GM20431 (cell line): ENCODE results near the gene HABP2.

ENCODE experiments used
- in situ Hi-C: fragments of 300-500 bp; cut with MseI, MboI; formaldehyde crosslinking; loops from one replicate; pipeline ENCODE4 v1.15.0; 2020; ENCODE audit warnings: low sequenced_read_pairs; ENCODE audit not compliant: unreplicated experiment

Gene HABP2

DNA sequence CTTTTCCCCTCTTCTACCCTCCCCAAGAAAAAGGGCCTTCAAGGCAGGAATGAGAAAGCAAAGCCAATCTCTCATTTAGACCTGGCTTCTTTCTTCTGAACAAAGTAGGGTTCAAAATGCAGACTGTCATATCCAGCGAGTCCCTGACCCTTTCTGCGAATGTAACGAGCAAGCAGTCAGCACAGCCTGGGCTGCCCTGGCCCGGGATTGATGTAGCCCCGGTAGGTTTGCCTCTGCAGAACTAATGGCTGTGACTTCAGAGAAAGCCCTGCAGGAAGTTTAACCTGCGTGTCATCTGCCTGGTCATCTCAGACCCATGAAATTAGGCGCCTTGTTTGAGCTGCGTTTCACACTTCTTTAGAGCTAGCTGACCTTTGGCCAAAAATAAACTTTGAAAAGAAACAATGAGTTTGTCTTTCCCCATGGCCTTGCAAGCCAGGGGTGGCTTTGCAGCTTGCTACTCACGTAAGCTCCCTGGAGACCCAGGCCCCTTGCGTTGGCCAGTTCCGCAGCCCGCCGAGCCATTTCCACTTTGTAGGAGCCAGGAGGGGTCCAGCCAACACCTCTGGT lies 36.4 kb downstream of the HABP2 start:
- in situ Hi-C loops = no loop called here

DNA sequence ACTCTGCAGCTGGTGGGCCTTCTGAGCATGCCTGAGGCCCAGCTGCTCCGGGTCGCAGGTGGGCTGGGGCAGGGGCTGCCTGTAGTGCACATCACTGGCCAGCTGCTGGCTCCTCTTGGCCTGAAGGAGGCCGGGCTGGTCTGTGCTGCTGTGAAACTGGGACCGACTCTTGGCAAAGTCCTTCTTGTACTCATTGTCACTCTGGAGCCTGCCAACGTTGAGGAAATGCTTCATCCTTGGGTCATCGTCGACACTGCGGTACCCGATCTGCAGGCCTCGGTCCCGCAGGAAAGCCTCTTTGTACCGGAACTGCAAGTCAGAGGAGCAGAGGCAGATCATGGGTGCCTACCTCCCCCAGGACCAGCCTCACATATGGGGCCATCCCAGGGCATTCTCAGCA lies 37.7 kb downstream of the HABP2 start:
- in situ Hi-C loops = no loop called here

- in situ Hi-C loops = no loop called here
Measured at GRCh38 chr10:113592380-113592779, 39.5 kb downstream of the HABP2 start.

GRCh38 chr10:113594652-113595051 lies 41.8 kb downstream of the HABP2 start:
- in situ Hi-C loops = no loop called here

DNA sequence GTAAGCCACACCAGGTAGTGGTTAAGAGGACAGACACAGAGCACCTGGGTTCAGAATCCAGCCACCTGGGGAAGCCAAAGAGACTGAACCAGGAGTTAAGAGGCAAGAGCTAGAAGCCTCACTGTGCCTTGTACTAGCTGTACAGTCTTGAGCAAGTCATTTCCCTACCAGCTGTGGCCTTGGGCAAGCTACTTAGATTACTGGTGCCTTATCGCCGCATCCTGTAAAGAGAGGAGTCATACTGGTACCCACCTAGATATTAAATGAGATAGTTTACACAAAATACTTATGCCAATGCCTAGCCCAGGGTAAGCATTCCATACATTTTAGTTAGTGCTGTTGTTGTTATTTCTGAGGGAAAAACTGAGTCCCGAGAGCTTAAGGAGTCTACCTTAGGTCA lies 47.7 kb downstream of the HABP2 start:
- in situ Hi-C loops = no loop called here

DNA sequence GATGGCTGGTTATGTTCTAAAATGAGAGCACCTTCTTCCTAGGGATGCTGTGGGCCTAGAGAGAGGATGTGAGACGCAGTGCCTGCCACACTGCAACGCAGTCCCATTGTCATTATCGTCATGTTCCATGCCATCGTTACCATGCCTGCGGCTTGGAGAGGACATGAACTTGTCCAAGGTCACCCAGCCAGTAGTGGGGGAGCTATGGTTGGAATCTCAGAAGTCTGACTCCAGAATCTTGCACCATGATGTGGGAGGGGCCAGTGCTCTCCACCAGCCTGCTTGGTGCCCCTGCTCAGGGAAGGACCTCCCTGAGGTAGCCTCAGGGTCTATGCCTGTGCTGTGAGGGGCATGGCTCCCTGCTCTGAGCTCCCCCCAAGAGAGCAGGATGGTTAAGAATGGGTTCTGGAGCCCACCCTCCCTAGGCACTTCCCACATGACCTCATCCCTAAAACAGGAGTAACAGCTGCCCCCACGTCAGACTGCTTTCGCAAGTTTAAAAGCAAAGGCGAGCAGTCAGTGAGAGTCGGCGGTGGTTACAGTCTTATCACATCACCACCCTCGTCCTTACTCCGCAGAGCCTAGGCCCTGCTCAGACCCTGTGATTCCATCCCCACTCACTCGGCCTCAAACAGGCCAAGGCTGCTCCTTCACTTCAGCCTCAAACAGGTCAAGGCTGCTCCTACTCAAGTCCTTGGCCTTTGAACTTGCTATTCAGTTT lies 50.4 kb downstream of the HABP2 start:
- in situ Hi-C loops = no loop called here

GRCh38 chr10:113604572-113604971 lies 51.7 kb downstream of the HABP2 start:
- in situ Hi-C loops = no loop called here

GRCh38 chr10:113605268-113605978 lies 52.6 kb downstream of the HABP2 start:
- in situ Hi-C loops = no loop called here

DNA sequence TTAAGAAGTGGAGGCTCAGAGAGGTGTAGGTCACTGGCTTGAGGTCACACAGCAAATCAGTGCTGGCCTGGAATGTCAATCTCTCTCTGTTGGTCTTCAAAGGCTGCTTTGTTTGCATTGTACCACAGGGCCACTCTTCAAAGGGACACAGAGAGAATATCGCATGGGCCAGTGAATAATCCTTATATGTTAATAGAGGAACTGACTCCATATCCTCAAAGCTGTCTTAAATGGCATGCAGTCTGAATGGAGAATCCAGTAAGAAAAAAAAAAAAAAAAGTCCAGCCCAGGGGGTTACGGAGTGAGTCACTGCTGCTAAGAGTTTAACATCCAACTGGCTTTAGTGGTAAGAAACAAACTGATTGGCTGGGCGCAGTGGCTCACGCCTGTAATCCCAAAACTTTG lies 56.9 kb downstream of the HABP2 start:
- in situ Hi-C loops = no loop called here

- in situ Hi-C loops = no loop called here
Measured at GRCh38 chr10:113610631-113611601, 58.1 kb downstream of the HABP2 start.

GRCh38 chr10:113612154-113612553 lies 59.3 kb downstream of the HABP2 start:
- in situ Hi-C loops = no loop called here

GRCh38 chr10:113613427-113613826 lies 60.6 kb downstream of the HABP2 start:
- in situ Hi-C loops = no loop called here

DNA sequence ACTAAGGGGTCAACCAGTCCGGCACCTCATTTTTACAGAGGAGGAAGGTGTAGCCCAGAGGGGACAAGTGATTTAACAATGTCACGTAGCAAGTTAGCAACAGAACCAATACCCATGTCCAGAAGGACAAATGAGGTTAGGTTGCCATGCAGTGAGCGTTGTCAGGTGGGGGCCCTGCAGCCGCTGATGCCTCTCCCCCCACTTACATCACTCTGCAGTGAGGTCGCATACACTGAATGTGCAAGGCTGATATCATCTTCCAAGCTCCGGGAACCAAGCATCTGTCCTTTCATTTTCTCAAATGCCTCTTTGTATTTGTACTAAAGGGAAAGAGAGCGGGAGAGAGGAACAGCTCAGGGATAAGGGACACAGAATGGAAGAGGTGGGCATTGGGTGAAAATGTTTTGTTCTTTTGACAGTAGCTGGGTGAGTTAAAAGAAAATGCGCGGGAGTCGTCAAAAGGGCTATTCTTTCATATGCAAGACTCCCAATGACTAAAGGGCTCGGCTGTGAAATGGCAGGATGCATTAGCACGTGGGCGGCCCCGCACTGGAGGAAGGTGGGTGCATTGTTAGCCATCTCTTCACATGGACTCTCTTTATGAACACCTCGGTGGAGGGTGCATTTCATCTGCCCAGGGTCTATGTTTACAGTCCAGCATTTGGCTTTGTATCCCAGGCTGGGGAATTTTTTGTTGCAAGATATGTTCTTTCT lies 61.3 kb downstream of the HABP2 start:
- in situ Hi-C loops = no loop called here

- in situ Hi-C loops = no loop called here
Measured at GRCh38 chr10:113616244-113617074, 63.6 kb downstream of the HABP2 start.

GRCh38 chr10:113617086-113617485 lies 64.2 kb downstream of the HABP2 start:
- in situ Hi-C loops = no loop called here

- in situ Hi-C loops = no loop called here
Measured at GRCh38 chr10:113618338-113618737, 65.5 kb downstream of the HABP2 start.

DNA sequence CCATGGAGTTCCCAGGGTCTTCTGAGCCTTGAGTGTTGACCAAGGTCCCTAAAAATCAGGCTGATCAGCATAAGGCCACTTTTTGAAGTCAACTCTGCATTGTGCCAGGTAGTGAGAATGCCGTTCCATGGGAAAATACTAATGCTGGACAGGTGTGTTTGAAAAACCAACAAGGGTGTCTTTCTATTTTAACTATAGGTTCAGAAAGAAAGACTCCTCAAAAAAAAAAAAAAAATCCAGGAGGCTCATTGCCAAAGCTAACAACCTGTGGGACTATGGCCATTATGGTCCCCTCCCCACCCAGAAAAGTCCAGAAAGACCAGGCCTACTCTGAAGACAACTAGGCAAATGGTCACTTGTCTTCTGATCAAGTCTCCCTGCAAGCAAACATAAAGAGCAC lies 66.5 kb downstream of the HABP2 start:
- in situ Hi-C loops = no loop called here

DNA sequence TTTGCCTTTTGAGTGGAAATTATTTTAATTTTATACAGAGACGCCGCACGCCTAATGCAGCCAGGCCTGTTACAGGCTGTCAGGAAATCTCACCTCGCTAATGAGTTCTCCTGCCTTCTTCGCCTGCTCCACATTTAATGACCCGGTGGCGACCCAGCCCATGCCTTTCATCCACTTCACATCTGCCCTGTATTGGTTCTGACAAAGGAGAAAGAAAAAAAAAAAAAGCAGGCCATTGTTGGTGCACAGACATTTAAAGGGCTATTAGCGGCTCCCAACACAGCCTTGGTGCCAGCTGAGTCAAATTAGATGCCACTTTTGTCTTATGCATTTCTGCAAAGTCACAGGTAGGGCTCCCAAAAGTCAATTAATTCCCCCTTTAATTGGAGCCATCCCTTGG lies 67.7 kb downstream of the HABP2 start:
- in situ Hi-C loops = no loop called here

GRCh38 chr10:113620936-113621335 lies 68.1 kb downstream of the HABP2 start:
- in situ Hi-C loops = no loop called here
